ENCODE results near the gene SSX2IP. TPM values are rescaled to one million over a fixed set of nuclear protein-coding genes. Genes with fewer than 3 reads are reported as not detected.

SSX2IP gene
- total and polyA plus RNA-seq, 9 of the 15 experiments (the other 6 are each of a cell fraction or from before 2014, with no cell fraction given), result 20.6 to 96.7 (median 61.7) TPM

DNA sequence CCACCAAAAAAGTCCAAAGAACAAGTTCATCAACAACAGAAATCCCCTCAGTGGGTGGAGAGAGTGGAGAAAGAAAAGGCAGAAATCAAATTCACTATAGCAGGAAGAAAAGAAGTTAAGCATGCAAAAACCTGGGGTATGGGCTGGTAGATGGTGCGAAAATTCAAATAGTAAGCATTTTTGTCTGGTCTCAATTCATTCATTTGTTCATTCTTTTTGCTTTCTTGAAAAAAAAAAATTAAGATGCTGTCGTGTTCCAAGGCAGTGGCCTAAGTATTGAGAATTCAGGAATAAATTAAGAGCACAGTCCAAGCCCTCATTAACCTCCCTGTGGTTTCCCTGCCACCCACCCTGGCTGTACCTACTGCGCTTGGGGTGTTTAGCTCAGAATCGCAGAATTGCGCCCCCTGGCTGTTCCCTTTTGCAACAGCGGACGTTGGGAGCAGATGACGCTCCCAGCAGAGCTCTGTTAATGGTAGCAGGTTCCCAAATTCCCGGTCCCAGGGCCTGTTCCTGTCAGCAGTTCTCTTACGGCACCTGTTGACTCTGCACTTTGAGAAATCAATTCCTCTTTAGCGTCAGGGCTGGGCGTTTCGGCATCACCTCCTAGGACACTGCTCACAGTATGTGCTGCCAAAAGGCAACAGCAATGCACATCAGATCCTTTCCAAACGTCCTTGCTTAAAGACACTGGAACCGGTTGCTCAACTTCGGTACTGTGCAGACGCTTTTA is 34.0 kb upstream of the SSX2IP start (continued):
- TF ChIP-seq MED1 (CRISPR knock-in tag; IDR thresholded peaks at IDR 0.05; ENCODE audit: borderline replicate concordance) (no peak), HDGF (IDR thresholded peaks at IDR 0.05) (no peak), FOXP1 (CRISPR knock-in tag; IDR thresholded peaks at IDR 0.05) (no peak), HMG20B (CRISPR knock-in tag; IDR thresholded peaks at IDR 0.05) (no peak), CBX2 (IDR thresholded peaks at IDR 0.05; ENCODE audit: insufficient read depth, low read length, poor library complexity, severe bottlenecking) (no peak), REST (IDR thresholded peaks at IDR 0.05; ENCODE audit: borderline replicate concordance) (peak; percentile 68; the same call in 1 of the 2 replicates), REST (CRISPR knock-in tag; IDR thresholded peaks at IDR 0.05; ENCODE audit: low read depth) (no peak), HNRNPLL (IDR thresholded peaks at IDR 0.05; ENCODE audit: low read depth, low read length, poor library complexity, severe bottlenecking) (no peak), XRCC4 (IDR thresholded peaks at IDR 0.05; ENCODE audit: extremely low read depth, insufficient read depth, insufficient read length) (no peak), YY1 (IDR thresholded peaks at IDR 0.05; ENCODE audit: borderline replicate concordance in 1 of 3, control insufficient read depth in 1 of 3, extremely low read depth in 1 of 3, insufficient read depth in 3 of 3, insufficient read length in 1 of 3, insufficient replicate concordance in 2 of 3, low read depth in 1 of 3, low read length in 2 of 3) (peak in 1 of 3 experiments; percentile 32), ZKSCAN8 (CRISPR knock-in tag; IDR thresholded peaks at IDR 0.05) (no peak), ERF (CRISPR knock-in tag; IDR thresholded peaks at IDR 0.05) (no peak), IFI16 (CRISPR knock-in tag; IDR thresholded peaks at IDR 0.05) (no peak), ZNF232 (CRISPR knock-in tag; IDR thresholded peaks at IDR 0.05) (no peak)
- TF ChIP-seq, protein P1, sequence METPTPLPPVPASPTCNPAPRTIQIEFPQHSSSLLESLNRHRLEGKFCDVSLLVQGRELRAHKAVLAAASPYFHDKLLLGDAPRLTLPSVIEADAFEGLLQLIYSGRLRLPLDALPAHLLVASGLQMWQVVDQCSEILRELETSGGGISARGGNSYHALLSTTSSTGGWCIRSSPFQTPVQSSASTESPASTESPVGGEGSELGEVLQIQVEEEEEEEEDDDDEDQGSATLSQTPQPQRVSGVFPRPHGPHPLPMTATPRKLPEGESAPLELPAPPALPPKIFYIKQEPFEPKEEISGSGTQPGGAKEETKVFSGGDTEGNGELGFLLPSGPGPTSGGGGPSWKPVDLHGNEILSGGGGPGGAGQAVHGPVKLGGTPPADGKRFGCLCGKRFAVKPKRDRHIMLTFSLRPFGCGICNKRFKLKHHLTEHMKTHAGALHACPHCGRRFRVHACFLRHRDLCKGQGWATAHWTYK (CRISPR knock-in tag; IDR thresholded peaks at IDR 0.05), result no peak
- TF ChIP-seq, protein P2, sequence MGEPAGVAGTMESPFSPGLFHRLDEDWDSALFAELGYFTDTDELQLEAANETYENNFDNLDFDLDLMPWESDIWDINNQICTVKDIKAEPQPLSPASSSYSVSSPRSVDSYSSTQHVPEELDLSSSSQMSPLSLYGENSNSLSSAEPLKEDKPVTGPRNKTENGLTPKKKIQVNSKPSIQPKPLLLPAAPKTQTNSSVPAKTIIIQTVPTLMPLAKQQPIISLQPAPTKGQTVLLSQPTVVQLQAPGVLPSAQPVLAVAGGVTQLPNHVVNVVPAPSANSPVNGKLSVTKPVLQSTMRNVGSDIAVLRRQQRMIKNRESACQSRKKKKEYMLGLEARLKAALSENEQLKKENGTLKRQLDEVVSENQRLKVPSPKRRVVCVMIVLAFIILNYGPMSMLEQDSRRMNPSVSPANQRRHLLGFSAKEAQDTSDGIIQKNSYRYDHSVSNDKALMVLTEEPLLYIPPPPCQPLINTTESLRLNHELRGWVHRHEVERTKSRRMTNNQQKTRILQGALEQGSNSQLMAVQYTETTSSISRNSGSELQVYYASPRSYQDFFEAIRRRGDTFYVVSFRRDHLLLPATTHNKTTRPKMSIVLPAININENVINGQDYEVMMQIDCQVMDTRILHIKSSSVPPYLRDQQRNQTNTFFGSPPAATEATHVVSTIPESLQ (CRISPR knock-in tag; IDR thresholded peaks at IDR 0.05), result no peak

Measured in K562 (cell line).